Gastrocnemius medialis (tissue), 4 donors: ENCODE data around the gene ITPKB. TPM values are rescaled to one million over a fixed set of nuclear protein-coding genes. Genes with fewer than 3 reads are reported as not detected.

ENCODE experiments used
- ATAC-seq, 2 donors: fragments of 150-250 bp; one replicate each; pipeline ENCODE4 v1.9.1; 2016
- DNase-seq, 2 donors: peaks; one replicate each; pipeline ENCODE4 v3.0.0-alpha.2; 2019
- H3K27ac ChIP-seq, 4 donors: fragments of 200-600 bp; sonication (generic); 1 replicate in 1 of 4; 2 replicates in 3 of 4; pipeline ENCODE4 v1.5.1; 2016 to 2018; ENCODE audit warnings: mild to moderate bottlenecking in 2 of 4, moderate library complexity in 1 of 4
- H3K27me3 ChIP-seq, 3 donors: fragments of 200-600 bp; sonication (generic) in 2 of 3; 1 replicate in 1 of 3; 2 replicates in 2 of 3; pipeline versions ENCODE4 v1.5.1 to v1.6.0; 2016 to 2019; ENCODE audit warnings: mild to moderate bottlenecking in 1 of 3, moderate library complexity in 1 of 3
- H3K36me3 ChIP-seq, 2 donors: fragments of 200-600 bp; sonication (generic) in 1 of 2; one replicate each; pipeline ENCODE4 v1.5.1; 2017 to 2018
- H3K4me1 ChIP-seq, 2 donors: fragments of 200-600 bp; sonication (generic) in 1 of 2; one replicate each; pipeline ENCODE4 v1.5.1; 2016 to 2017; ENCODE audit warnings: mild to moderate bottlenecking in 2 of 2
- H3K4me3 ChIP-seq, 4 donors: fragments of 200-600 bp; sonication (generic) in 3 of 4; 1 replicate in 1 of 4; 2 replicates in 3 of 4; pipeline ENCODE4 v1.5.1; 2016 to 2019; ENCODE audit warnings: mild to moderate bottlenecking in 2 of 4
- H3K9me3 ChIP-seq, 3 donors: fragments of 200-600 bp; sonication (generic) in 2 of 3; 1 replicate in 1 of 3; 2 replicates in 2 of 3; pipeline ENCODE4 v1.5.1; 2016 to 2019
- CTCF ChIP-seq, 5 experiments: fragments of 450-650 bp in 3 of 5; fragments of 200-600 bp in 2 of 5; sonication (generic) in 2 of 5; IDR thresholded peaks in 4 of 5; conservative IDR thresholded peaks in 1 of 5; 1 replicate in 4 of 5; 2 replicates in 1 of 5; pipeline ENCODE4 v1.5.1; 2016 to 2019; ENCODE audit warnings: antibody characterized with exemption in 5 of 5, mild to moderate bottlenecking in 3 of 5, moderate library complexity in 3 of 5
- POLR2A ChIP-seq, 2 donors: fragments of 450-650 bp; IDR thresholded peaks; one replicate each; pipeline ENCODE4 v1.6.1; 2017; ENCODE audit warnings: antibody characterized with exemption in 2 of 2, mild to moderate bottlenecking in 2 of 2, moderate library complexity in 2 of 2
- in situ Hi-C, 4 donors: fragments of 200-750 bp; cut with MboI; loops; one replicate each; pipeline versions ENCODE4 v1.15.0 to v1.8.0; 2017; ENCODE audit warnings: low sequenced_read_pairs in 4 of 4
- intact Hi-C: fragments of 100-400 bp; cut with DNase I; formaldehyde crosslinking; loops from one replicate; pipeline ENCODE4 v1.15.1; 2023; ENCODE audit warnings: low total_unique reads
- total RNA-seq, 4 donors: library from RNA; depleted of rRNA; stranded (reverse); fragments of >200 nt; gene quantifications; one replicate each; pipeline versions ENCODE4 v1.1.0 to v1.2.3, GENCODE V29; 2016

Gene ITPKB
- total RNA-seq, 4 donors from 2014 or later, result 7.1 to 13.9 (median 7.8) TPM

GRCh38 chr1:226609836-226610455 is 129.1 kb downstream of the ITPKB start:
- intact Hi-C loops (loop anchor here (2.0 to 5.0 kb wide), 2 partner anchors 63 to 188 kb away; no protein-coding TSS in a partner anchor), in situ Hi-C loops (loop anchor here in 2 of 4 donors (10.0 to 25.0 kb wide), 2 partner anchors 185 to 827 kb away; no protein-coding TSS in a partner anchor)
- DNase-seq, result peak; percentile 59 to 61
- peak; percentile 75 to 83 for ATAC-seq
- peak overlapping the region in 2 of 4 donors; percentile 22 to 60 for H3K27ac ChIP-seq
- TF ChIP-seq POLR2A (IDR thresholded peaks at IDR 0.05) (no peak), CTCF (IDR thresholded peaks at IDR 0.05 in 4 of 5, conservative IDR thresholded peaks at IDR 0.05 in 1 of 5) (no peak)
- H3K9me3 ChIP-seq, result no peaks in the 10 kb centered on the region
- no peaks in the 10 kb centered on the region for H3K36me3 ChIP-seq
- no peak overlapping the region for H3K4me3 ChIP-seq
- H3K27me3 ChIP-seq, result peaks cover 0 to 6% (median 0%) of the 10 kb centered on the region in 3 donors
- no peaks in the 10 kb centered on the region for H3K4me1 ChIP-seq

DNA sequence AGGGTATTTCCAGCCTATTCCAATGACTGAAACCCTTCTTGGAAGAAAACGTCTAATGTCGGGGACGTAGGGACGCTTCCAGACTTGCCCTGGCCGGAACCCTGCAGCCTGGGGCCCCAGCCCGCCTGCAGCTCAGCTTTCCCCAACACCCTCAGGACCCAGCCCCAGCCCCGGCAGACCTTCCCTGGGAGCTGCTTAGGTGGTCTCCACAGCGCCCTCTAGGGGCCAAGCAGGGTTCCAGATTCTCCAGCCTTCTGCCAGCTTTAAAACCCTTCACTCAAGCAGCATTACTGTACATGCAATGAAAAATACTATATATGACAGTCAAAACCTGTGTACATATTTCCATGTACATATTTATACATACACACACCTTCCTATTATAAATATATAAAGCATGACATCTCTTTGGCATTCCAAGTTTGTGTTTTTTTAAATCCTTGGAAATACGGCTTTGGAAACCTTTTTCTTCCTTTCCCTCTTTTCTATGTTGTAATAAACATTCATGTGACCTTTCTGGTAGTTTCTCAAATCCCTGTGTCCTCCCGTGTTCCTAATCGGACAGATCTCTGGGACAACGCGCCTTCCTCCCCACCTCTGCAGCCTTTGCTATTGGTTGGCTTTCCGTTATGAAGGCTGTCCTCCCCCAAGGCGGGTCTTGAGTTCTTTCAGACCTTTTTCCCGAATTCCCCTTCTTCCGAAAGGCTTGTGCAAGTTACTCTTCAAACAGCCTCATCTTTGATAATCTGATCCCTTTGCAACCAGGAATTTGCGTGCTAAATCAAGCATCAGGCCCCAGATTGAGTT is 130.2 kb downstream of the ITPKB start:
- Histone ChIP-seq H3K27me3 (peaks cover 0 to 6% (median 0%) of the 10 kb centered on the region in 3 donors), H3K27ac (peak overlapping the region in 1 of 4 donors; percentile 7), H3K4me1 (peaks cover under 1 to 1% of the 10 kb centered on the region in 2 donors), H3K9me3 (no peaks in the 10 kb centered on the region), H3K36me3 (no peaks in the 10 kb centered on the region), H3K4me3 (no peak overlapping the region)
- in situ Hi-C loops, result loop anchor here in 1 of 4 donors (25.0 kb wide), 1 partner anchor 828 kb away; no protein-coding TSS in a partner anchor
- TF ChIP-seq CTCF (IDR thresholded peaks at IDR 0.05 in 4 of 5, conservative IDR thresholded peaks at IDR 0.05 in 1 of 5) (peak; percentile 55 to 82 (median 74)), POLR2A (IDR thresholded peaks at IDR 0.05) (no peak)
- ATAC-seq (peak; percentile 37 to 60), DNase-seq (peak; percentile 23 to 41)
- intact Hi-C loops, result loop anchor here (2.0 to 5.0 kb wide), 2 partner anchors 62 to 187 kb away; no protein-coding TSS in a partner anchor

- no peak overlapping the region for H3K4me3 ChIP-seq
- intact Hi-C loops, result loop anchor here (2.0 to 5.0 kb wide), 2 partner anchors 61 to 186 kb away; no protein-coding TSS in a partner anchor
- H3K9me3 ChIP-seq, result no peaks in the 10 kb centered on the region
- ATAC-seq, result no peak
- H3K4me1 ChIP-seq, result peaks cover 6 to 7% of the 10 kb centered on the region in 2 donors
- DNase-seq, result no peak
- in situ Hi-C loops, result loop anchor here in 1 of 4 donors (25.0 kb wide), 1 partner anchor 829 kb away; no protein-coding TSS in a partner anchor
- TF ChIP-seq POLR2A (IDR thresholded peaks at IDR 0.05) (no peak), CTCF (IDR thresholded peaks at IDR 0.05 in 4 of 5, conservative IDR thresholded peaks at IDR 0.05 in 1 of 5) (no peak)
- no peak overlapping the region for H3K27ac ChIP-seq
- no peaks in the 10 kb centered on the region for H3K36me3 ChIP-seq
- H3K27me3 ChIP-seq, result peaks cover 0 to 6% (median 0%) of the 10 kb centered on the region in 3 donors
These were observed 131.3 kb downstream of the ITPKB start for GRCh38 chr1:226607821-226608220.

DNA sequence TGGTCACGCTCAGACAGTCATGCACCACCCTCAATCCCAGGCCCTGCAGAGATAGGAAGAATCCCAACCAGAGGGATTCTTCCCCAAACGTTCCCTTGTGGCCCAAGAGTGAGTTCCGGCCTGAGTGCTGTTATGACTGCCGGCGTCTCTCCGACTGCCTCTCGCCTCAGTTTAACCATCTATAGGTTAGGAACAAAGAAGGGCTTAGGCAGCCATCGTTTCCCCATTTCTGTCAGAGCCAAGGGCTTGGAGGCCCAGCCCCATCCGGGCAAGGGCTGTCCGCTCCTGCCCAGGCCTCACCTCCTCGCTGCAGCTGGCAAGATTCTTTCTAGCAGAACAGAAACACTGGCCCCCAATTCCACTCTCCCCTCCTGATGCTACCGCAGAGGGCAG is 131.8 kb downstream of the ITPKB start:
- DNase-seq (no peak), ATAC-seq (no peak)
- no peak overlapping the region for H3K27ac ChIP-seq
- peaks cover 6 to 7% of the 10 kb centered on the region in 2 donors for H3K4me1 ChIP-seq
- H3K9me3 ChIP-seq, result no peaks in the 10 kb centered on the region
- no peak overlapping the region for H3K4me3 ChIP-seq
- in situ Hi-C loops (loop anchor here in 1 of 4 donors (25.0 kb wide), 1 partner anchor 830 kb away; no protein-coding TSS in a partner anchor), intact Hi-C loops (loop anchor here (5.0 kb wide), 1 partner anchor 185 kb away; no protein-coding TSS in a partner anchor)
- H3K27me3 ChIP-seq, result peaks cover 0 to 6% (median 0%) of the 10 kb centered on the region in 3 donors
- H3K36me3 ChIP-seq, result no peaks in the 10 kb centered on the region
- TF ChIP-seq CTCF (IDR thresholded peaks at IDR 0.05 in 4 of 5, conservative IDR thresholded peaks at IDR 0.05 in 1 of 5), result no peak
- TF ChIP-seq POLR2A (IDR thresholded peaks at IDR 0.05), result no peak
